Calu3 (cell line): Measurements from ENCODE around the gene DMRT1. TPM values are rescaled to one million over a fixed set of nuclear protein-coding genes. Genes with fewer than 3 reads are reported as not detected.

Experiments used
- BruUV-seq: library from RNA; stranded (reverse); fragments of 400-500 nt; replicated peaks from 2 replicates; lab custom pipeline; 2021; lab: Mats Ljungman, UMichigan
- CTCF ChIA-PET: fragments of 300-600 bp; sonication (Branson Sonifier 250); formaldehyde crosslinking; loops from one replicate; lab custom pipeline; 2022; ENCODE audit warnings: antibody characterized with exemption; lab: Charles Lee
- DNase-seq: peaks from one replicate; pipeline ENCODE4 v3.0.0; 2022
- H3K27ac Mint-ChIP-seq: one replicate; pipeline ENCODE4 v1.8.0; 2022; ENCODE audit warnings: mixed read lengths; ENCODE audit not compliant: unreplicated experiment
- H3K27me3 Mint-ChIP-seq: one replicate; pipeline ENCODE4 v1.8.0; 2022; ENCODE audit warnings: mixed read lengths; ENCODE audit not compliant: unreplicated experiment
- H3K36me3 Mint-ChIP-seq: one replicate; pipeline ENCODE4 v1.8.0; 2022; ENCODE audit warnings: mild to moderate bottlenecking, moderate library complexity, mixed read lengths; ENCODE audit not compliant: insufficient read depth, unreplicated experiment
- H3K4me1 Mint-ChIP-seq: one replicate; pipeline ENCODE4 v1.8.0; 2022; ENCODE audit warnings: mild to moderate bottlenecking, low read depth, mixed read lengths; ENCODE audit not compliant: unreplicated experiment
- H3K4me3 Mint-ChIP-seq: one replicate; pipeline ENCODE4 v1.8.0; 2022; ENCODE audit warnings: mild to moderate bottlenecking, low read depth, moderate library complexity, mixed read lengths; ENCODE audit not compliant: unreplicated experiment
- H3K9me3 Mint-ChIP-seq: one replicate; pipeline ENCODE4 v1.8.0; 2022; ENCODE audit warnings: low read depth, mixed read lengths; ENCODE audit not compliant: unreplicated experiment
- CTCF ChIP-seq: fragments of 200-600 bp; IDR thresholded peaks from one replicate; pipeline ENCODE4 v1.8.0; 2022; ENCODE audit warnings: antibody characterized with exemption; ENCODE audit not compliant: unreplicated experiment
- intact Hi-C: fragments of 100-400 bp; cut with micrococcal nuclease; formaldehyde crosslinking; loops from one replicate; pipeline ENCODE4 v1.10.0; 2022; ENCODE audit not compliant: unreplicated experiment
- total RNA-seq: library from RNA; stranded (reverse); gene quantifications from 2 replicates; pipeline ENCODE4 v1.2.3, GENCODE V29; 2022

The DMRT1 gene
- total RNA-seq, 1 experiment from 2014 or later = not detected

GRCh38 chr9:800591-801150 is 40.8 kb upstream of the DMRT1 start:
- no peak for TF ChIP-seq CTCF
- H3K27ac Mint-ChIP-seq = no peak overlapping the region
- CTCF ChIA-PET = no interaction called here
- no peaks in the 10 kb centered on the region for H3K36me3 Mint-ChIP-seq
- no peaks in the 10 kb centered on the region for H3K9me3 Mint-ChIP-seq
- no peak overlapping the region for H3K4me3 Mint-ChIP-seq
- H3K27me3 Mint-ChIP-seq = no peaks in the 10 kb centered on the region
- BruUV-seq = no TSS peak
- DNase-seq = no peak
- no peaks in the 10 kb centered on the region for H3K4me1 Mint-ChIP-seq
- intact Hi-C loops = loop anchor here (5.0 kb wide), 1 partner anchor 413 kb away; no protein-coding TSS in a partner anchor

- intact Hi-C loops = loop anchor here (5.0 kb wide), 1 partner anchor 414 kb away; no protein-coding TSS in a partner anchor
- BruUV-seq = no TSS peak
- no peak overlapping the region for H3K27ac Mint-ChIP-seq
- H3K27me3 Mint-ChIP-seq = no peaks in the 10 kb centered on the region
- CTCF ChIA-PET = no interaction called here
- no peak for TF ChIP-seq CTCF
- H3K36me3 Mint-ChIP-seq = no peaks in the 10 kb centered on the region
- no peak overlapping the region for H3K4me3 Mint-ChIP-seq
- no peak for DNase-seq
- H3K9me3 Mint-ChIP-seq = no peaks in the 10 kb centered on the region
- H3K4me1 Mint-ChIP-seq = no peaks in the 10 kb centered on the region
Measured at GRCh38 chr9:801399-802071, 40.0 kb upstream of the DMRT1 start.

- BruUV-seq = no TSS peak
- TF ChIP-seq CTCF = no peak
- H3K4me3 Mint-ChIP-seq = no peak overlapping the region
- H3K4me1 Mint-ChIP-seq = no peaks in the 10 kb centered on the region
- CTCF ChIA-PET = no interaction called here
- no peaks in the 10 kb centered on the region for H3K36me3 Mint-ChIP-seq
- H3K27ac Mint-ChIP-seq = no peak overlapping the region
- no peak for DNase-seq
- intact Hi-C loops = loop anchor here (5.0 kb wide), 1 partner anchor 417 kb away; no protein-coding TSS in a partner anchor
- H3K9me3 Mint-ChIP-seq = no peaks in the 10 kb centered on the region
- peaks cover 12% of the 10 kb centered on the region for H3K27me3 Mint-ChIP-seq
Measured at GRCh38 chr9:804026-804425, 37.5 kb upstream of the DMRT1 start.

GRCh38 chr9:805151-805550 is 36.3 kb upstream of the DMRT1 start:
- Mint-ChIP-seq H3K4me3 (no peak overlapping the region), H3K9me3 (no peaks in the 10 kb centered on the region), H3K27ac (no peak overlapping the region), H3K36me3 (no peaks in the 10 kb centered on the region), H3K27me3 (peaks cover 12% of the 10 kb centered on the region), H3K4me1 (no peaks in the 10 kb centered on the region)
- BruUV-seq = no TSS peak
- TF ChIP-seq CTCF = no peak
- CTCF ChIA-PET = interaction anchor here (0.6 kb wide), 1 partner anchor 190 kb away, joined by 3 read pairs; no protein-coding TSS in a partner anchor
- no peak for DNase-seq
- intact Hi-C loops = loop anchor here (5.0 kb wide), 1 partner anchor 458 kb away; no protein-coding TSS in a partner anchor
